Measurements from ENCODE around the gene TMEM200A.

GRCh38 chr6:130424710-130425109, 58.9 kb downstream of the TMEM200A start:
- TF ChIP-seq CTCF (IDR thresholded peaks at IDR 0.05; ENCODE audit: low read depth, low read length) (no peak), EZH2phosphoT487 (IDR thresholded peaks at IDR 0.05; ENCODE audit: low read depth) (no peak)

Data from OCI-LY3 (cell line).